Measurements from ENCODE around the gene CFAP54.

CFAP54 gene

DNA sequence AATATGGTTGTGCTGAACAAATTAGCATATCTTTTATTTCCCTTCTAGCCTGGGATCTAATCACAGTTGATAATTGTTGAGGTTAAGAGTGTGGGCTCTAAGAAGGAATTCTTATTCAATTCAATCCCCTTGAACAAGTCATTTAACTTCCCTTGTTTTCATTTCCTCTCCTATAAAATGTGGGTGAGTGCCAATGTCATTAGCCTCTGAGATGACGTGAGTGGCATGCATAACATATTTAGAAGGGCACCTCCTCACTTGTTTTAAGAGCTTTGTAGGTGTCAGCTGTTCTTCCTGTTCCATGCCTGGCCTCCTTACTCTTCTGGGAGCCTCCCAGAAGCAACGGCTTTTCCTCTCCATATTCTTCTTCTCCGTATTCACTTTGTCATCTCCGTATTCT, 262.2 kb downstream of the CFAP54 start:
- TF ChIP-seq ZFP3 (CRISPR knock-in tag; IDR thresholded peaks at IDR 0.05) (no peak), ZFP30 (CRISPR knock-in tag; IDR thresholded peaks at IDR 0.05) (no peak), CSRNP3 (CRISPR knock-in tag; IDR thresholded peaks at IDR 0.05) (no peak)
- ATAC-seq = no peak

DNA sequence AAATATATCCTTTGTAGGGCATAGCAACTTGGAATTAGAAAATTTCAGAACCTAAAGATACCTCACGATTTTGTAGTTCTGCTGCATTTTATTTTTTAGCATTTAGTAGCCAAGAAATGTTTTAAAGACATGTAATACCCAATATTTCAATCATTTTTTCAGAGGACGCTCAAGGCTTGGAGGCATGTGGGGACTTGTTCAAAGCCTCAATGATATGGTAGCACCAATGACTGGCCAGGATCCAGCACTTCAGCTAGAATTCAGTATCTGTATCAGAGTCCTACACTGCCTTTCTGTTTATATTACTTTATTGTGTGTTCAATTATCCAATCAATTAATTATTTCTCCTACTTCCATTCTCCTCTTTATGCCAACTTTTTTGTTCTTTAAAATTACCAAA, 262.8 kb downstream of the CFAP54 start:
- ATAC-seq = no peak

GRCh38 chr12:96766232-96766631, 276.9 kb downstream of the CFAP54 start:
- TF ChIP-seq CSDC2 (CRISPR knock-in tag; IDR thresholded peaks at IDR 0.05) = no peak
- TF ChIP-seq, protein P1, sequence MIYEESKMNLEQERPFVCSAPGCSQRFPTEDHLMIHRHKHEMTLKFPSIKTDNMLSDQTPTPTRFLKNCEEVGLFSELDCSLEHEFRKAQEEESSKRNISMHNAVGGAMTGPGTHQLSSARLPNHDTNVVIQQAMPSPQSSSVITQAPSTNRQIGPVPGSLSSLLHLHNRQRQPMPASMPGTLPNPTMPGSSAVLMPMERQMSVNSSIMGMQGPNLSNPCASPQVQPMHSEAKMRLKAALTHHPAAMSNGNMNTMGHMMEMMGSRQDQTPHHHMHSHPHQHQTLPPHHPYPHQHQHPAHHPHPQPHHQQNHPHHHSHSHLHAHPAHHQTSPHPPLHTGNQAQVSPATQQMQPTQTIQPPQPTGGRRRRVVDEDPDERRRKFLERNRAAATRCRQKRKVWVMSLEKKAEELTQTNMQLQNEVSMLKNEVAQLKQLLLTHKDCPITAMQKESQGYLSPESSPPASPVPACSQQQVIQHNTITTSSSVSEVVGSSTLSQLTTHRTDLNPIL (CRISPR knock-in tag; IDR thresholded peaks at IDR 0.05; ENCODE audit: low read depth) = no peak
- no peak for TF ChIP-seq GLIS3 (CRISPR knock-in tag; IDR thresholded peaks at IDR 0.05)
- no peak for TF ChIP-seq ZNF565 (CRISPR knock-in tag; conservative IDR thresholded peaks at IDR 0.05; ENCODE audit: low read depth)
- TF ChIP-seq PPARA (CRISPR knock-in tag; IDR thresholded peaks at IDR 0.05; ENCODE audit: borderline replicate concordance) = no peak
- no peak for TF ChIP-seq ZFP30 (CRISPR knock-in tag; IDR thresholded peaks at IDR 0.05)
- TF ChIP-seq, protein P2, sequence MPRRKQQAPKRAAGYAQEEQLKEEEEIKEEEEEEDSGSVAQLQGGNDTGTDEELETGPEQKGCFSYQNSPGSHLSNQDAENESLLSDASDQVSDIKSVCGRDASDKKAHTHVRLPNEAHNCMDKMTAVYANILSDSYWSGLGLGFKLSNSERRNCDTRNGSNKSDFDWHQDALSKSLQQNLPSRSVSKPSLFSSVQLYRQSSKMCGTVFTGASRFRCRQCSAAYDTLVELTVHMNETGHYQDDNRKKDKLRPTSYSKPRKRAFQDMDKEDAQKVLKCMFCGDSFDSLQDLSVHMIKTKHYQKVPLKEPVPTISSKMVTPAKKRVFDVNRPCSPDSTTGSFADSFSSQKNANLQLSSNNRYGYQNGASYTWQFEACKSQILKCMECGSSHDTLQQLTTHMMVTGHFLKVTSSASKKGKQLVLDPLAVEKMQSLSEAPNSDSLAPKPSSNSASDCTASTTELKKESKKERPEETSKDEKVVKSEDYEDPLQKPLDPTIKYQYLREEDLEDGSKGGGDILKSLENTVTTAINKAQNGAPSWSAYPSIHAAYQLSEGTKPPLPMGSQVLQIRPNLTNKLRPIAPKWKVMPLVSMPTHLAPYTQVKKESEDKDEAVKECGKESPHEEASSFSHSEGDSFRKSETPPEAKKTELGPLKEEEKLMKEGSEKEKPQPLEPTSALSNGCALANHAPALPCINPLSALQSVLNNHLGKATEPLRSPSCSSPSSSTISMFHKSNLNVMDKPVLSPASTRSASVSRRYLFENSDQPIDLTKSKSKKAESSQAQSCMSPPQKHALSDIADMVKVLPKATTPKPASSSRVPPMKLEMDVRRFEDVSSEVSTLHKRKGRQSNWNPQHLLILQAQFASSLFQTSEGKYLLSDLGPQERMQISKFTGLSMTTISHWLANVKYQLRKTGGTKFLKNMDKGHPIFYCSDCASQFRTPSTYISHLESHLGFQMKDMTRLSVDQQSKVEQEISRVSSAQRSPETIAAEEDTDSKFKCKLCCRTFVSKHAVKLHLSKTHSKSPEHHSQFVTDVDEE (CRISPR knock-in tag; IDR thresholded peaks at IDR 0.05) = no peak
- TF ChIP-seq ZNF8 (CRISPR knock-in tag; IDR thresholded peaks at IDR 0.05) = no peak
- TF ChIP-seq OSR1 (CRISPR knock-in tag; IDR thresholded peaks at IDR 0.05) = no peak
- TF ChIP-seq TCF4 (CRISPR knock-in tag; IDR thresholded peaks at IDR 0.05; ENCODE audit: borderline replicate concordance) = no peak
- no peak for TF ChIP-seq ESRRG (CRISPR knock-in tag; IDR thresholded peaks at IDR 0.05)
- no peak for TF ChIP-seq ARNTL (CRISPR knock-in tag; IDR thresholded peaks at IDR 0.05; ENCODE audit: borderline replicate concordance, low read depth)
- TF ChIP-seq BACH2 (CRISPR knock-in tag; IDR thresholded peaks at IDR 0.05; ENCODE audit: borderline replicate concordance) = no peak
- no peak for TF ChIP-seq ZC3H10 (CRISPR knock-in tag; IDR thresholded peaks at IDR 0.05)
- peak; percentile 58 for ATAC-seq

More for the DNA sequence above, 262.8 kb downstream of the CFAP54 start:
- TF ChIP-seq ZNF8 (CRISPR knock-in tag; IDR thresholded peaks at IDR 0.05) = no peak
- no peak for TF ChIP-seq ZC3H10 (CRISPR knock-in tag; IDR thresholded peaks at IDR 0.05)
- TF ChIP-seq POU6F1 (CRISPR knock-in tag; IDR thresholded peaks at IDR 0.05; ENCODE audit: borderline replicate concordance, low read depth) = no peak
- no peak for TF ChIP-seq PATZ1 (CRISPR knock-in tag; IDR thresholded peaks at IDR 0.05; ENCODE audit: borderline replicate concordance)

GRCh38 chr12:96769400-96769799, 280.0 kb downstream of the CFAP54 start:
- ATAC-seq = no peak
- TF ChIP-seq ESRRG (CRISPR knock-in tag; IDR thresholded peaks at IDR 0.05) (no peak), POU6F1 (CRISPR knock-in tag; IDR thresholded peaks at IDR 0.05; ENCODE audit: borderline replicate concordance, low read depth) (no peak), ISL1 (CRISPR knock-in tag; IDR thresholded peaks at IDR 0.05) (no peak), CSDC2 (CRISPR knock-in tag; IDR thresholded peaks at IDR 0.05) (no peak), CSRNP3 (CRISPR knock-in tag; IDR thresholded peaks at IDR 0.05) (no peak), ZFP3 (CRISPR knock-in tag; IDR thresholded peaks at IDR 0.05) (no peak), ZNF70 (CRISPR knock-in tag; IDR thresholded peaks at IDR 0.05) (no peak), ARNTL (CRISPR knock-in tag; IDR thresholded peaks at IDR 0.05; ENCODE audit: borderline replicate concordance, low read depth) (no peak), RARB (CRISPR knock-in tag; IDR thresholded peaks at IDR 0.05) (no peak), OSR1 (CRISPR knock-in tag; IDR thresholded peaks at IDR 0.05) (no peak), BACH2 (CRISPR knock-in tag; IDR thresholded peaks at IDR 0.05; ENCODE audit: borderline replicate concordance) (no peak), TCF4 (CRISPR knock-in tag; IDR thresholded peaks at IDR 0.05; ENCODE audit: borderline replicate concordance) (no peak)

Measured in SK-N-SH treated with all-trans-retinoic acid at 6 μM for 48 hours (cell line).